GM18870 (cell line): Measurements from ENCODE around the gene CD180.
A peak's percentile ranks its signal among the peaks of the same experiment; 100 is the strongest.

Experiments
- ATAC-seq: cut with Tn5 transposase; IDR thresholded peaks from one replicate; pipeline ENCODE4 v1.9.1; 2021; ENCODE audit warnings: moderate library complexity; ENCODE audit not compliant: unreplicated experiment

The CD180 gene

DNA sequence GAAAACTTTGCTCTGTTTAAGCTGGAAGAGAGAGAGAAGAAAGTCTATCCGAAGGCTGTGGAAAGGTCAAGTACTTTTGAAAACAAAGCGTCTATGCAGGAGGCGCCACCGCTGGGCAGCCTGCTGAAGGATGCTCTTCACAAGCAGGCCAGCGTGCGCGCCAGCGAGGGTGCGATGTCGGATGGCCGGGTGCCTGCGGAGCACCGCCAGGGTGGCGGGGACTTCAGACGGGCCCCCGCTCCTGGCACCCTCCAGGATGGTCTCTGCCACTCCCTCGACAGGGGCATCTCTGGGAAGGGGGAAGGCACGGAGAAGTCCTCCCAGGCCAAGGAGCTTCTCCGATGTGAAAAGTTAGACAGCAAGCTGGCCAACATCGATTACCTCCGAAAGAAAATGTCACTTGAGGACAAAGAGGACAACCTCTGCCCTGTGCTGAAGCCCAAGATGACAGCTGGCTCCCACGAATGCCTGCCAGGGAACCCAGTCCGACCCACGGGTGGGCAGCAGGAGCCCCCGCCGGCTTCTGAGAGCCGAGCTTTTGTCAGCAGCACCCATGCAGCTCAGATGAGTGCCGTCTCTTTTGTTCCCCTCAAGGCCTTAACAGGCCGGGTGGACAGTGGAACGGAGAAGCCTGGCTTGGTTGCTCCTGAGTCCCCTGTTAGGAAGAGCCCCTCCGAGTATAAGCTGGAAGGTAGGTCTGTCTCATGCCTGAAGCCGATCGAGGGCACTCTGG, 32.6 kb downstream of the CD180 start:
- ATAC-seq, result no peak

- no peak for ATAC-seq
Observed at GRCh38 chr5:67163231-67163756, 33.3 kb downstream of the CD180 start.

GRCh38 chr5:67161767-67162166, 34.8 kb downstream of the CD180 start:
- ATAC-seq, result no peak

DNA sequence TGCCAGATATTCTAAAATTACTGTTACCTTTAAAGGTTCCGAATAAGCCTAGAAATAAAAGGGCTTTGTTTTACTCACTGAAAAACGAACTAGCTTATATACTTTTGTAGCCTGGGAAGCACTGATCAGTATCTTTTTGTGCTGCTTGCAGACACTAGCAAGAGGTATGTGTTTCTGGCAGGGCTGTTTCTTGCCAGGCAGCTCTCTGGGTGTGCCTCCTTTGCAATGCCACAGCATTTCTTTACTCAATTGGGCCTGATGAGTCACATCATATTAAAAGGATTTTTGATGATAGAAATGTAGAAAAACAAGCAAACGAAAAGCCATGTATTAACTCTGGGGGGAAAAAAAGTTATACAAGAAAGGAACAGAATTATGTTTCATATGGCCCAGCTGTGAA, 35.6 kb downstream of the CD180 start:
- ATAC-seq, result no peak

GRCh38 chr5:67160272-67160671, 36.3 kb downstream of the CD180 start:
- ATAC-seq, result no peak

DNA sequence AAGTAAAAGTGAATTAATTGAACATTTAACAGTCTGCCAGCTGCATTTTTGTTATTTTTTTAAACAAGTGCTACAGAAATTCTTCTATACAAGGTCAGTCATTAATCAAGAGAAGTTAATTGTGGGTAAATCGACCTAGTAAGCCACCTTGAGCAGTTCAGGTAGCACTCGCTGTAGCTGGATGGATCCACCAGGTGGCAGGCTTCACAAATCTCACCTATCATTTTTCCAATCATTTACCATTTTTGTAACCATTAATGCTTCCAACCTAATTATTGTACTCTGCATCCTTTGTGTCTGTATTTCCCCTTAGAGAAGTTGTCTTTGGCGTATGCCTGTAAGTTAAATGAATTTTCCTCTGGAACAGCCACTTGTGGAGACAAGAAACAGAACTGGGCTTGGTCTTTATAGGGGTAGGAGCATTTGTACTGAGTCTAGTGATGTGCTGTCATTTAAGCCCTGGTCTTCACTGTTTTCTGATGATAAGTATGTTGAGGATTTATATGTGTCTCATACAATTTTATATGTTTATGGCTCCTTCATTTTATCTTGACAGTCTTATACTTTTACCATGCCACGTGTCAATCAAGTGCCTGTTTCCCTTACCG, 39.5 kb downstream of the CD180 start:
- ATAC-seq, result peak; percentile 64

GRCh38 chr5:67154556-67155206, 41.9 kb downstream of the CD180 start:
- no peak for ATAC-seq

GRCh38 chr5:67153292-67153691, 43.3 kb downstream of the CD180 start:
- no peak for ATAC-seq

DNA sequence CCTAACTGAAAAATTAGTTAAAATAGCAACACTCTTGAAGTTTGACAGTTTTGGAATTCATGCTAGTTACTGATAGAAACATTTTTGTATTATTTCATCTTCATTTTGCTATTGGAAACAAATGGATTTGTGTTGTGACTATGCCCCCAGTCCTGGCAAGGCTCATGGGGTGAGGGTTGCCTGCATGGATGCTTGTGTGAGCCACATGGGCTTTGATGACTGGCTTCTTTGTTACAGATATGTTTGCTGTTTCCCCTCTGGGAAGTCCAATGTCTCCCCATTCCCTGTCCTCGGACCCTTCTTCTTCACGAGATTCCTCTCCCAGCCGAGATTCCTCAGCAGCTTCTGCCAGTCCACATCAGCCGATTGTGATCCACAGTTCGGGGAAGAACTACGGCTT, 44.2 kb downstream of the CD180 start:
- ATAC-seq, result no peak

- no peak for ATAC-seq
Observed at GRCh38 chr5:67149951-67150523, 46.6 kb downstream of the CD180 start.

DNA sequence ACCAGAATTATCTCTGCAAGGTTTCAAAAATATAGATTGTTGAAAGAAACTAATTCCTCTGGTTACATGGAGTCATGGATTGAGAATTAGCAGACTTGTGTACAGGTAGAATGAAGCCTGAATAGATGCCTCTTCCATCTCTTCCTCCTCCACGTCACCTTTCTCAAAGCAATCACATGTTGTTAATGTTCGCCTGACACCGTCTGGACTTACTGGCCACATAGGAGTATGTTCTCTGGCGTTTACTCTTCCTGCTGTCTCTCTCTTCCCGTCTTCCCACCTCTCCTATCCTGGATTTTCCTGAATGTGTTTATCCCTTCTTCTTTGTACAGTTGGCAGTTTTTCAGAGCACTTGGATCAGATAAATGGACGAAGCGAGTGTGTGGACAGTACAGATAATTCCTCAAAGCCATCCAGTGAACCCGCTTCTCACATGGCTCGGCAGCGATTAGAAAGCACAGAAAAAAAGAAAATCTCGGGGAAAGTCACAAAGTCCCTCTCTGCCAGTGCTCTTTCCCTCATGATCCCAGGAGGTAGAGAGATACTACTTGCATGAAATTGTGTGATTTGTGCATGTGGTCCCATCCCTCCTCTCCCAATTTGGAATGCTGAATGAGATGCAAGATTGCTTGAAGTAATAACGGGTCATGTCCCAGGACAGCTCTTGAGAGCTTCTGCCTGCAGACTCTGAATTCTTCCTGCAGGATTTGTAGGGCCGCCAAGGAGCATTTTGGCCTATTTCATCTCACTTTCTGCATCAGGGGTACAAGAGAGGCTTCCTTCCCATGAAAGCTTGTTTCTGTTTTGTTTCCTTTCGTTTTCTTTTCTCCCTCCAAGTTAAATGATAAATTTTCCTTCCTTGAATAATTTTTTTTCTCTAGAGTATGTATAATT, 47.3 kb downstream of the CD180 start:
- ATAC-seq, result no peak

DNA sequence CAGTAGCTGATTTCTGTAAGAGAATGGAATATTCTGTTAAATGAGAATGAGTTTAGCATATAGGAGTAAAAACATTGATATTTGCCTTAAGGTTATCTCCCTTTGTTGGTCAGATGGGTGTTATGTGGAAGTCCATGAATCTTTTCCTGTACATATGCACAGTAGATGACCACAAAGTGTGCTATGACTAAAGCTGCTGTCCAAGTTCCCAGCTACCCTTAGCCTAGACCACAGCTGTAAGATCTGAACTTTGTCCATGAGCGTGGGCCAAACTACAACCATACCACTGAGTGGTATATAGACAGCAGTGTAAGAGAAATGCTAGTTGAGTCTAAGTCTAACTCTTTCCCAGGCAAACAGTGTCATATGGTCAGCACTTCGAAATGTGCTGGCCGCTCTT, 48.8 kb downstream of the CD180 start:
- ATAC-seq, result no peak

GRCh38 chr5:67146981-67147380, 49.6 kb downstream of the CD180 start:
- no peak for ATAC-seq

GRCh38 chr5:67146574-67146973, 50.0 kb downstream of the CD180 start:
- ATAC-seq, result no peak

DNA sequence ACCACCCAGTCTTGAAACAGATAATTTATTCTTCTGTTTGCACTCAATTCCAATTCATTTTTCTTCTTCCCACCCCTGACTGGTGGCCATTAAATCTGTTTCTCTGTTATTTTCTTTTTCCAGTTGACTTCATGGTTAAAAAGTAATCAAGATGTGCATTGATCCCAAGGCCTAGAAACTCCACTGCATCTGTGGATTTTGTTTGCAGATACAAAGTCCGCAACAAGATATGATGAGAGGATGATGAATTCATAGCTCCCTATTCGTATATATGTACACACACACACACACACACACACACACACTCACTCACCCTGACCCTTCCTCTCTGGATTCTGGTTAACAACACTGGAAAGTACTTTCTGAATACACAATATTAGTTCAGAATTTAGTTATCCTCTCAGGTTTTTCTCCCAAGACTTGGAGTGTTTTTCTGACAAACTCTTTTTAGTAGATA, 52.4 kb downstream of the CD180 start:
- ATAC-seq, result no peak

- no peak for ATAC-seq
Observed at GRCh38 chr5:67143549-67143948, 53.0 kb downstream of the CD180 start.

- ATAC-seq, result no peak
Observed at GRCh38 chr5:67142816-67143215, 53.8 kb downstream of the CD180 start.

DNA sequence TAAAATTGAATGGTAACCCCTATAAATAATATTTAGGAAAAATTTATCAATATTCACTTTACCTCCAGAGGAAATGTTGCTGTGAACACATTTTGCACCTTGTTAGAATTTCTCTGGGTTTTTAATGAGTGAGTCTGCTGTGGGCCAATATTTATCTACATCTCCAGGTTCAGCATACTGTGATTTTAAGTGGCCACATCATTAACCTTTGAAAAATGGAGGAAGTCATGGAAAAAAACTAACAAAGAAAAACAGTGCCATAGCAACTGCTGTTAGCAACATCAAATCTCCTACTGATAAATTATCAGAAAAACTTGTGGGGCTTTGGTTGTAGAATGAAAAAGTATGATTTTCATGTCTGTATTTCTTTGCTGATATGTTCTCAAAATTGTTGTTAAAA, 55.0 kb downstream of the CD180 start:
- no peak for ATAC-seq

- ATAC-seq, result no peak
Observed at GRCh38 chr5:67140413-67140812, 56.2 kb downstream of the CD180 start.

GRCh38 chr5:67139030-67139429, 57.6 kb downstream of the CD180 start:
- no peak for ATAC-seq
